Tibial artery (tissue), 4 donors: Measurements from ENCODE around the gene MAN2A1.

Experiments used
- DNase-seq, 2 donors: peaks; one replicate each; pipeline ENCODE4 v3.0.0-alpha.2; 2019
- H3K27ac ChIP-seq, 2 donors: fragments of 200-600 bp; sonication (generic) in 1 of 2; 1 replicate in 1 of 2; 2 replicates in 1 of 2; pipeline ENCODE4 v1.5.1; 2018 to 2019; ENCODE audit warnings: mild to moderate bottlenecking in 1 of 2
- H3K27me3 ChIP-seq, 2 donors: fragments of 200-600 bp; sonication (generic) in 1 of 2; one replicate each; pipeline versions ENCODE4 v1.5.1 to v1.6.0; 2016 to 2019
- H3K36me3 ChIP-seq, 3 donors: fragments of 200-600 bp; sonication (generic) in 2 of 3; one replicate each; pipeline ENCODE4 v1.5.1; 2016 to 2019; ENCODE audit warnings: mild to moderate bottlenecking in 2 of 3
- H3K4me1 ChIP-seq, 4 donors: fragments of 200-600 bp; sonication (generic) in 2 of 4; 1 replicate in 3 of 4; 2 replicates in 1 of 4; pipeline ENCODE4 v1.5.1; 2016 to 2019
- H3K4me3 ChIP-seq, 2 donors: fragments of 200-600 bp; sonication (generic) in 1 of 2; 1 replicate in 1 of 2; 2 replicates in 1 of 2; pipeline ENCODE4 v1.5.1; 2018 to 2019; ENCODE audit warnings: mild to moderate bottlenecking in 2 of 2
- H3K9me3 ChIP-seq, 3 donors: fragments of 200-600 bp; sonication (generic) in 1 of 3; one replicate each; pipeline ENCODE4 v1.5.1; 2016 to 2019
- intact Hi-C: fragments of 100-400 bp; cut with DNase I; formaldehyde crosslinking; loops from one replicate; pipeline ENCODE4 v1.15.0; 2023; ENCODE audit warnings: low total_unique reads
- TF ChIP-seq, protein P1 (sequence below), 2 experiments: fragments of 200-600 bp in 1 of 2; fragments of 450-650 bp in 1 of 2; IDR thresholded peaks; one replicate each; pipeline ENCODE4 v1.5.1; 2017 to 2019; ENCODE audit warnings: antibody characterized with exemption in 2 of 2, mild to moderate bottlenecking in 1 of 2, moderate library complexity in 1 of 2

MAN2A1 gene

DNA sequence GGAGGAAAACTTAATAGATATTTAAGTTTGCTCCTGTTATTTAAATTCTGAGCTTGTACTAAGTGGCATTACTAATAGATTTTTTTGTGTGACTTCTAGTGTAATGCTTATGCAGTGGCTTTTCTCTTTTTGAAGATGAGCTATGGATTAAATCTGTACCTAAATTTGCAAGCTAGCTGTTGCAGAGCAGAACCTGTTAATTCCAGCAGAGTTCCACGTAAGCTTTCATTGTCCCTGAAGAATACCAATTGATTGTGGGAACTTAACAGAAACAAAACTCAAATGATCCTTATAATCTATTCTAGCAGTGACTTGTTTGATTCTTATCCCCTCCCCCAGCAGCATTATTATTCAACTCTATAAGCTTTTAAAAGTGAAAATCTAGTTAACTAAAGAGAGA is 51.7 kb downstream of the MAN2A1 start:
- H3K27ac ChIP-seq = no peak overlapping the region
- intact Hi-C loops = no loop called here
- DNase-seq = no peak

GRCh38 chr5:109743041-109743531 is 53.4 kb downstream of the MAN2A1 start:
- H3K4me3 ChIP-seq = no peak overlapping the region
- no peaks in the 10 kb centered on the region for H3K9me3 ChIP-seq
- H3K27me3 ChIP-seq = no peaks in the 10 kb centered on the region
- no peaks in the 10 kb centered on the region for H3K36me3 ChIP-seq
- H3K4me1 ChIP-seq = peaks cover 0 to 57% (median 30%) of the 10 kb centered on the region in 4 donors
- no peak overlapping the region for H3K27ac ChIP-seq
- TF ChIP-seq, protein P1, sequence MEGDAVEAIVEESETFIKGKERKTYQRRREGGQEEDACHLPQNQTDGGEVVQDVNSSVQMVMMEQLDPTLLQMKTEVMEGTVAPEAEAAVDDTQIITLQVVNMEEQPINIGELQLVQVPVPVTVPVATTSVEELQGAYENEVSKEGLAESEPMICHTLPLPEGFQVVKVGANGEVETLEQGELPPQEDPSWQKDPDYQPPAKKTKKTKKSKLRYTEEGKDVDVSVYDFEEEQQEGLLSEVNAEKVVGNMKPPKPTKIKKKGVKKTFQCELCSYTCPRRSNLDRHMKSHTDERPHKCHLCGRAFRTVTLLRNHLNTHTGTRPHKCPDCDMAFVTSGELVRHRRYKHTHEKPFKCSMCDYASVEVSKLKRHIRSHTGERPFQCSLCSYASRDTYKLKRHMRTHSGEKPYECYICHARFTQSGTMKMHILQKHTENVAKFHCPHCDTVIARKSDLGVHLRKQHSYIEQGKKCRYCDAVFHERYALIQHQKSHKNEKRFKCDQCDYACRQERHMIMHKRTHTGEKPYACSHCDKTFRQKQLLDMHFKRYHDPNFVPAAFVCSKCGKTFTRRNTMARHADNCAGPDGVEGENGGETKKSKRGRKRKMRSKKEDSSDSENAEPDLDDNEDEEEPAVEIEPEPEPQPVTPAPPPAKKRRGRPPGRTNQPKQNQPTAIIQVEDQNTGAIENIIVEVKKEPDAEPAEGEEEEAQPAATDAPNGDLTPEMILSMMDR (IDR thresholded peaks at IDR 0.05) = no peak
- no peak for DNase-seq
- intact Hi-C loops = no loop called here

More for the DNA sequence above, 51.7 kb downstream of the MAN2A1 start:
- no peaks in the 10 kb centered on the region for H3K9me3 ChIP-seq
- no peak overlapping the region for H3K4me3 ChIP-seq
- peaks cover 0 to 57% (median 30%) of the 10 kb centered on the region in 4 donors for H3K4me1 ChIP-seq
- TF ChIP-seq, protein P1 (IDR thresholded peaks at IDR 0.05) = no peak
- no peaks in the 10 kb centered on the region for H3K27me3 ChIP-seq
- no peaks in the 10 kb centered on the region for H3K36me3 ChIP-seq

DNA sequence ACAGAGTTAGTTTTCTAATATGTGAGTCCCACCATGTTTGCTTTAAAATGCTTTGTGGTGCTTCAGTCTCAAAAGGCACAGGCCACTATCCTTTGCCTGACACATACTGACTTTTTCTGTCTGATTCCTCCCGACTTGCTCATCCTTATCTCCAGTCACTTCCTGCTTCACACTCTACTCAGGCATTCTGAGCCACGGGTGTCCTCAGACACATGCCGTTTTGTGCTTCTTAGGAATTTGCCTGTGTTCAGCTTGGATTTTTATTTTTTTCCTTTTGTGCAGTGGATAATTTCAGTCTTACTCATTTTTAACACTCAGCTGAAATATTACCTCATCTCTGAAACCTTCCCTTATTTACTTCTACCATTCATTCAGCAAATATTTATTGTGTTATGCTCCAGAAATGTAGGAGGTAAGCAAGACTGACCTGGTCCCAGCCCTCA is 54.1 kb downstream of the MAN2A1 start:
- Histone ChIP-seq H3K27me3 (no peaks in the 10 kb centered on the region), H3K4me3 (no peak overlapping the region), H3K9me3 (no peaks in the 10 kb centered on the region), H3K4me1 (peaks cover 0 to 57% (median 30%) of the 10 kb centered on the region in 4 donors), H3K27ac (peak overlapping the region in 1 of 2 donors; percentile 6), H3K36me3 (no peaks in the 10 kb centered on the region)
- no peak for DNase-seq
- intact Hi-C loops = no loop called here
- TF ChIP-seq, protein P1 (IDR thresholded peaks at IDR 0.05) = no peak

- H3K27me3 ChIP-seq = no peaks in the 10 kb centered on the region
- no peaks in the 10 kb centered on the region for H3K9me3 ChIP-seq
- no peaks in the 10 kb centered on the region for H3K36me3 ChIP-seq
- TF ChIP-seq, protein P1 (IDR thresholded peaks at IDR 0.05) = no peak
- no peak for DNase-seq
- peak overlapping the region in 1 of 2 donors; percentile 6 for H3K27ac ChIP-seq
- intact Hi-C loops = no loop called here
- H3K4me3 ChIP-seq = no peak overlapping the region
- peaks cover 0 to 55% (median 30%) of the 10 kb centered on the region in 4 donors for H3K4me1 ChIP-seq
Measured at GRCh38 chr5:109744261-109744660, 54.5 kb downstream of the MAN2A1 start.

DNA sequence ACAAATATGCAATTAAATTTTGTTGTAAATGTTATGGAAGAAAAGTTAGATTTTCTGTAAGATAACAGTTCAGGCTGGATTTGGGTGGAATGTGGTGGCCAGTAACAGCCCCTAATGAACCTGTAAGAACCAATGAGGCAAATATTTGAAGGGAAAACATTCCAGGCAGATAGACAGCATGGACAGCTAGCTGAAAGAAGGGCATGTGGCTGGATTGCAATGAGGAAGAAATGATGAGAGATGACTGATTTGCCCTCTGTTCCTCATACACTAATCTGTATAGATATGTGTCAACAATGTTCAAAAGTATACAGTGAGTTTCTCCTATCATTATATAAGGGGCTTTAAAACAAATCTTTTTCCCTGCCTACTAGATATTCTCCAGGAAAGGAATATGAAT is 58.8 kb downstream of the MAN2A1 start:
- Histone ChIP-seq H3K4me3 (no peak overlapping the region), H3K36me3 (no peaks in the 10 kb centered on the region), H3K4me1 (peaks cover 0 to 31% (median 6%) of the 10 kb centered on the region in 4 donors), H3K9me3 (no peaks in the 10 kb centered on the region), H3K27me3 (no peaks in the 10 kb centered on the region), H3K27ac (no peak overlapping the region)
- intact Hi-C loops = no loop called here
- TF ChIP-seq, protein P1 (IDR thresholded peaks at IDR 0.05) = no peak
- no peak for DNase-seq

DNA sequence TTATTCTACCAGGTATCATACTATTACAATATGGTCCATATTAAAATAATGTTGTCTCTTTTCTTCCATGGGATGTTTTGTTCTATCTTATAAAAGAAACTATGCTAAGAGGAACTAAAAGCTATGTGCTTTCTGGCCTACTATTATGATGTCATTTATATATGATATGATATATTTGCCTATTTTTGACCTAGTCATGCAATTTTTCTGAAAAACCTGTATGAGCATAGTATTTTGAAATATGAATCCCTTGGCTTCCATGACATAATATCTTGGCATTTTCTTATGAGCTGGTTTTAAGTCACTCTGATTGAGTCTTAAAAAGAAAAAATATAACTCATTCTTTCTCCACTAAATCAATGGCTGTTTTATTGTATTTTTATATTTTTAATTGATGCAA is 60.7 kb downstream of the MAN2A1 start:
- intact Hi-C loops = no loop called here
- Histone ChIP-seq H3K4me1 (peaks cover 0 to 36% (median 3%) of the 10 kb centered on the region in 4 donors), H3K36me3 (peaks cover 0 to 2% (median 0%) of the 10 kb centered on the region in 3 donors), H3K4me3 (no peak overlapping the region), H3K9me3 (no peaks in the 10 kb centered on the region), H3K27ac (no peak overlapping the region), H3K27me3 (no peaks in the 10 kb centered on the region)
- no peak for DNase-seq
- TF ChIP-seq, protein P1 (IDR thresholded peaks at IDR 0.05) = no peak
